Measurements from ENCODE around the gene RPE. TPM values are rescaled to one million over a fixed set of nuclear protein-coding genes. Genes with fewer than 3 reads are reported as not detected.

The RPE gene
- total RNA-seq, 2 donors from 2014 or later: 44.1 to 60.1 TPM

DNA sequence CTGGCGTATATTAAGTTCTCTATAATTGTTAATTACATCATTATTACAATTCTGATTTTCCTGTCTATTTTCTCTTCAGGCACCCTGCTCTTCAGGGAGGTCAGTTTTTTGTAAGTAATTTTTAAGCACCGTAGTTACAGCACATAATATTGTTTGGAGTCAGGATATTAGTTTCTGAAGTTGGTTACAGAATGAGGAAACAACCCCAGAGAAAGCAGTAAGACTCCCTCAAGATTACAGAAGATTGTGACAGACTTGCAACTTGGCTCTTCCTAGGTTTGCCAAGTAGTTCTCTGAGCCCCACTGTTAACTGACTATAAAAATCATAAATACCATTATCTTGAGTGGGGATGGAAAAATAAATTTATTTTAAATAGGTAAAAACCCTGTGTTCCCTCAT lies 921 bp downstream of the RPE start:
- H3K9me3 ChIP-seq: no peaks in the 10 kb centered on the region
- H3K4me3 ChIP-seq: peak overlapping the region; percentile 69 to 85
- intact Hi-C loops (cut with DNase I): loop anchor here (5.0 kb wide), 1 partner anchor 169 kb away; the partner anchor contains the start of gene KANSL1L
- WGBS: 43% methylated on average over 2 of the region's 2 CpGs
- no peaks in the 10 kb centered on the region for H3K27me3 ChIP-seq (replicated peaks; ENCODE audit: insufficient read depth)
- TF ChIP-seq CTCF (IDR thresholded peaks at IDR 0.05): no peak
- no peak for TF ChIP-seq POLR2A (IDR thresholded peaks at IDR 0.05)
- no peak for TF ChIP-seq POLR2AphosphoS5 (IDR thresholded peaks at IDR 0.05)
- H3K4me1 ChIP-seq (replicated peaks): no peaks in the 10 kb centered on the region
- no peaks in the 10 kb centered on the region for H3K36me3 ChIP-seq
- no peak for DNase-seq (ENCODE audit: low spot score)
- no peak overlapping the region for H3K27ac ChIP-seq

GRCh38 chr2:210004881-210005280 lies 2.4 kb downstream of the RPE start:
- Histone ChIP-seq H3K27me3 (replicated peaks; ENCODE audit: insufficient read depth) (no peaks in the 10 kb centered on the region), H3K36me3 (no peaks in the 10 kb centered on the region), H3K9me3 (no peaks in the 10 kb centered on the region), H3K4me1 (replicated peaks) (no peaks in the 10 kb centered on the region), H3K27ac (no peak overlapping the region), H3K4me3 (no peak overlapping the region)
- WGBS: 63% methylated on average over 2 of the region's 2 CpGs
- no peak for TF ChIP-seq POLR2A (IDR thresholded peaks at IDR 0.05)
- intact Hi-C loops (cut with DNase I): loop anchor here (5.0 kb wide), 1 partner anchor 167 kb away; the partner anchor contains the start of gene KANSL1L
- DNase-seq (ENCODE audit: low spot score): no peak

- no peak for DNase-seq (ENCODE audit: low spot score)
Observed at GRCh38 chr2:210007895-210008294, 5.5 kb downstream of the RPE start.

GRCh38 chr2:210009126-210009525 lies 6.7 kb downstream of the RPE start:
- Histone ChIP-seq H3K27me3 (replicated peaks; ENCODE audit: insufficient read depth) (no peaks in the 10 kb centered on the region), H3K4me3 (no peak overlapping the region), H3K9me3 (no peaks in the 10 kb centered on the region), H3K27ac (no peak overlapping the region), H3K36me3 (no peaks in the 10 kb centered on the region), H3K4me1 (replicated peaks) (no peaks in the 10 kb centered on the region)
- TF ChIP-seq CTCF (IDR thresholded peaks at IDR 0.05): no peak
- TF ChIP-seq POLR2A (IDR thresholded peaks at IDR 0.05): no peak
- no peak for TF ChIP-seq POLR2AphosphoS5 (IDR thresholded peaks at IDR 0.05)
- no peak for DNase-seq (ENCODE audit: low spot score)
- intact Hi-C loops (cut with DNase I): no loop called here
- 70% methylated on average over 6 of the region's 6 CpGs for WGBS

More at GRCh38 chr2:210007895-210008294, 5.5 kb downstream of the RPE start:
- TF ChIP-seq CTCF (IDR thresholded peaks at IDR 0.05) (no peak), POLR2A (IDR thresholded peaks at IDR 0.05) (no peak), POLR2AphosphoS5 (IDR thresholded peaks at IDR 0.05) (no peak)
- H3K4me3 ChIP-seq: no peak overlapping the region
- intact Hi-C loops (cut with DNase I): no loop called here
- no peaks in the 10 kb centered on the region for H3K27me3 ChIP-seq (replicated peaks; ENCODE audit: insufficient read depth)
- no peak overlapping the region for H3K27ac ChIP-seq
- no peaks in the 10 kb centered on the region for H3K4me1 ChIP-seq (replicated peaks)
- no peaks in the 10 kb centered on the region for H3K36me3 ChIP-seq
- no peaks in the 10 kb centered on the region for H3K9me3 ChIP-seq
- WGBS: 91% methylated on average over 2 of the region's 2 CpGs

DNA sequence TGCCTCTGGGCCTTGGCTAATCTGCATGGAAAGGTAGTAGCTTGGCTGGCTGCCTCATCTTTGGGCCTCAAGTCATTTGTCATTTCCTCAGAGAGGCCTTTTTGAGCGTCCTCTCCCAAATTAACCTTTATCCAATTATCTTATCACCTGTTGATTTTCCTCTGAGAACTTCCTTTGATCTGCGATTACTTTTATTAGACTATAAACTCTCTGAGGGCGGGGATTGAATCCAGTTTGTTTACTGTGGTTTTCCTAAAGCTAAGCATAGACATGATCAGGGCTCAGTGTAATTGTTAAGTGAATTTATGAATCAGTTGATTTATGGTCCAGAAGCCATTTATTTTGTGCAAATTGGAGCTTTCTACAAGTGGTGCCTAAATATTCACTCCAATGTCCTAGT lies 7.5 kb downstream of the RPE start:
- no peaks in the 10 kb centered on the region for H3K4me1 ChIP-seq (replicated peaks)
- H3K27me3 ChIP-seq (replicated peaks; ENCODE audit: insufficient read depth): no peaks in the 10 kb centered on the region
- H3K4me3 ChIP-seq: no peak overlapping the region
- no peaks in the 10 kb centered on the region for H3K36me3 ChIP-seq
- no peak for DNase-seq (ENCODE audit: low spot score)
- H3K9me3 ChIP-seq: no peaks in the 10 kb centered on the region
- no peak overlapping the region for H3K27ac ChIP-seq
- intact Hi-C loops (cut with DNase I): no loop called here
- TF ChIP-seq CTCF (IDR thresholded peaks at IDR 0.05) (no peak), POLR2A (IDR thresholded peaks at IDR 0.05) (no peak), POLR2AphosphoS5 (IDR thresholded peaks at IDR 0.05) (no peak)
- WGBS: 21% methylated on average over 3 of the region's 3 CpGs

All from prostate gland (tissue), 2 donors.